K562 (cell line): ENCODE results near the gene LMO7. TPM values are rescaled to one million over a fixed set of nuclear protein-coding genes. Genes with fewer than 3 reads are reported as not detected.

Experiments
- ATAC-seq: fragments of 200-7000 bp; cut with Tn5 transposase; 3 replicates; pipeline ENCODE4 v1.9.1; 2020; ENCODE audit warnings: moderate library complexity
- BruUV-seq: library from RNA; stranded (reverse); fragments of 400-500 nt; replicated peaks from 2 replicates; lab custom pipeline; 2021; lab: Mats Ljungman, UMichigan
- CTCF ChIA-PET: fragments of 300-600 bp; formaldehyde crosslinking; extraction: SDS; loops from one replicate; lab custom pipeline; 2021; ENCODE audit warnings: low intra/inter-chr PET ratio; lab: Yijun Ruan, JAX
- POLR2A ChIA-PET: fragments of 300-600, 350-650 bp; sonication (Branson Sonifier 250); formaldehyde crosslinking; extraction: SDS; loops from one replicate; lab custom pipeline; 2021; ENCODE audit warnings: antibody characterized with exemption, inconsistent platforms; lab: Yijun Ruan, JAX
- DNase-seq, 4 experiments: peaks; one replicate each; pipeline versions ENCODE4 v3.0.0 to v3.0.0-alpha.2; 2011 to 2018; ENCODE audit warnings: low spot score in 3 of 4, mixed read lengths in 3 of 4; ENCODE audit errors: extremely low read depth in 1 of 4
- FAIRE-seq: peaks from 2 replicates; lab custom pipeline; 2011; peaks lifted over from hg19 to GRCh38; lab: Jason Lieb, UNC
- H2AFZ ChIP-seq: 2 replicates; pipeline ENCODE4 v1.6.0; 2011; ENCODE audit warnings: low read depth, low read length, control low read depth, inconsistent platforms
- H3K27ac ChIP-seq: fragments of 200-600 bp; 3 replicates; pipeline ENCODE4 v1.8.0; 2011; ENCODE audit warnings: low read depth, mild to moderate bottlenecking, control low read depth, inconsistent platforms, low read length, moderate library complexity, mixed read lengths; ENCODE audit errors: extremely low read depth
- H3K27me3 ChIP-seq, 2 experiments: fragments of 300-600 bp in 1 of 2; 2 replicates in 1 of 2; 3 replicates in 1 of 2; pipeline versions ENCODE4 v1.6.0 to v1.8.0; 2011; ENCODE audit warnings: inconsistent platforms in 2 of 2, low read length in 2 of 2, mild to moderate bottlenecking in 1 of 2, mixed read lengths in 1 of 2, moderate library complexity in 1 of 2; ENCODE audit not compliant: control insufficient read depth in 2 of 2, insufficient read depth in 2 of 2
- H3K36me3 ChIP-seq: fragments of 300-600 bp; 3 replicates; pipeline ENCODE4 v1.8.0; 2011; ENCODE audit warnings: mild to moderate bottlenecking, low read length, inconsistent platforms; ENCODE audit not compliant: control insufficient read depth, insufficient read depth
- H3K4me1 ChIP-seq, 2 experiments: fragments of 200-600 bp in 1 of 2; replicated peaks in 1 of 2; 2 replicates in 1 of 2; 3 replicates in 1 of 2; pipeline versions ENCODE4 v1.5.1 to v1.8.0; 2011; ENCODE audit warnings: inconsistent platforms in 2 of 2, low read length in 2 of 2, mild to moderate bottlenecking in 1 of 2, mixed read lengths in 1 of 2, moderate library complexity in 1 of 2; ENCODE audit not compliant: control insufficient read depth in 2 of 2, insufficient read depth in 2 of 2
- H3K4me2 ChIP-seq: 2 replicates; pipeline ENCODE4 v1.6.1; 2011; ENCODE audit warnings: low read length, control low read depth, inconsistent platforms, mixed read lengths; ENCODE audit not compliant: insufficient read depth
- H3K4me3 ChIP-seq: fragments of 200-600 bp; sonication (generic), shearing (Covaris generic); 2 replicates; pipeline ENCODE4 v1.5.1; 2016; ENCODE audit warnings: control low read depth, inconsistent platforms
- H3K79me2 ChIP-seq: fragments of 200-600 bp; 3 replicates; pipeline ENCODE4 v1.8.0; 2011; ENCODE audit warnings: low read length, inconsistent platforms; ENCODE audit not compliant: control insufficient read depth, insufficient read depth
- H3K9ac ChIP-seq, 2 experiments: 2 replicates each; pipeline versions ENCODE4 v1.6.0 to v1.6.1; 2011; ENCODE audit warnings: low read depth in 2 of 2, low read length in 2 of 2, control low read depth in 1 of 2, inconsistent platforms in 1 of 2, mild to moderate bottlenecking in 1 of 2, mixed read lengths in 1 of 2; ENCODE audit not compliant: insufficient read depth in 1 of 2
- H3K9me1 ChIP-seq: one replicate; pipeline ENCODE4 v1.6.0; 2011; ENCODE audit warnings: inconsistent platforms, mild to moderate bottlenecking, low read length, moderate library complexity; ENCODE audit not compliant: control insufficient read depth, insufficient read depth
- H3K9me3 ChIP-seq: replicated peaks from 2 replicates; pipeline ENCODE4 v1.5.1; 2011; ENCODE audit warnings: low read depth, low read length, inconsistent platforms; ENCODE audit not compliant: control insufficient read depth, insufficient read depth
- H4K20me1 ChIP-seq: replicated peaks from 2 replicates; pipeline ENCODE4 v1.6.1; 2011; ENCODE audit warnings: low read length, inconsistent platforms, mixed read lengths; ENCODE audit not compliant: control insufficient read depth, insufficient read depth
- E2F6 ChIP-seq, 2 experiments: IDR thresholded peaks; 2 replicates each; pipeline ENCODE4 v1.6.1; 2011; ENCODE audit warnings: borderline replicate concordance in 1 of 2, control low read depth in 1 of 2, low read depth in 1 of 2, low read length in 1 of 2, mild to moderate bottlenecking in 1 of 2, mixed read lengths in 1 of 2, moderate library complexity in 1 of 2; ENCODE audit not compliant: insufficient read depth in 1 of 2, insufficient read length in 1 of 2, poor library complexity in 1 of 2, severe bottlenecking in 1 of 2; ENCODE audit errors: extremely low read depth in 1 of 2
- EHMT2 ChIP-seq: fragments of 450-650 bp; IDR thresholded peaks from 2 replicates; pipeline ENCODE4 v1.6.1; 2018; ENCODE audit warnings: antibody characterized with exemption
- HDAC1 ChIP-seq, 2 experiments: fragments of 450-650 bp; IDR thresholded peaks; 2 replicates each; pipeline ENCODE4 v1.6.1; 2016 to 2017; ENCODE audit warnings: inconsistent platforms in 1 of 2, mild to moderate bottlenecking in 1 of 2, moderate library complexity in 1 of 2
- ID3 ChIP-seq, 2 experiments: fragments of 250-450 bp in 1 of 2; fragments of 450-650 bp in 1 of 2; sonication (Bioruptor Pico) in 1 of 2; IDR thresholded peaks; 2 replicates each; pipeline versions ENCODE4 v1.6.1 to v1.8.0; 2016 to 2021; ENCODE audit warnings: mild to moderate bottlenecking in 2 of 2, moderate library complexity in 2 of 2, missing compliant biosample characterization in 1 of 2, missing genetic modification characterization in 1 of 2
- PML ChIP-seq: IDR thresholded peaks from 2 replicates; pipeline ENCODE4 v1.6.1; 2012; ENCODE audit warnings: low read length, inconsistent platforms
- RBM14 ChIP-seq: fragments of 200-400 bp; formaldehyde crosslinking; IDR thresholded peaks from 2 replicates; pipeline ENCODE4 v1.6.1; 2018; ENCODE audit warnings: low read depth, mild to moderate bottlenecking, low read length, moderate library complexity, borderline replicate concordance; ENCODE audit not compliant: insufficient read depth
- RBM22 ChIP-seq: fragments of 200-400 bp; formaldehyde crosslinking; IDR thresholded peaks from 2 replicates; pipeline ENCODE4 v1.6.1; 2018; ENCODE audit warnings: low read length, low read depth; ENCODE audit not compliant: poor library complexity, severe bottlenecking
- RBM39 ChIP-seq: fragments of 200-400 bp; formaldehyde crosslinking; optimal IDR thresholded peaks from 2 replicates; pipeline ENCODE3; 2018; ENCODE audit warnings: low read depth, low read length
- SMARCA4 ChIP-seq: fragments of 450-650 bp; IDR thresholded peaks from 2 replicates; pipeline ENCODE4 v1.6.1; 2016
- WGBS: fragments of 100-300 bp; shearing (Covaris generic); methylation state at CpG from one replicate; pipeline ENCODE4 v1.1.6; 2016; ENCODE audit warnings: low coverage, mixed read lengths; ENCODE audit not compliant: insufficient coverage; ENCODE audit errors: missing lambda C conversion rate; 5-methylcytosine and 5-hydroxymethylcytosine counted together
- in situ Hi-C: fragments of 300-500 bp; cut with MboI; formaldehyde crosslinking; loops from 4 replicates; pipeline ENCODE4 v1.15.0; 2018; ENCODE audit warnings: inconsistent platforms, mixed read lengths
- intact Hi-C: fragments of 100-400 bp; cut with micrococcal nuclease; formaldehyde crosslinking; loops from 2 replicates; pipeline ENCODE4 v1.14.2; 2022
- polyA plus RNA-seq, 8 experiments: library from polyadenylated mRNA; depleted of rRNA in 4 of 8; stranded (reverse) in 5 of 8; unstranded in 3 of 8; fragments of >200 nt; fragmentation: Nextera tagmentation in 2 of 8; fragmentation: Illumina TruSeq in 1 of 8; extraction: Ambion mirVana in 2 of 8; extraction: Trizol in 1 of 8; gene quantifications; 2 replicates each; pipeline versions ENCODE4 v1.2.1 to v1.2.3, GENCODE V29; 2011 to 2014; ENCODE audit warnings: inconsistent platforms in 1 of 8, missing spikeins in 1 of 8
- total RNA-seq, 7 experiments: library from RNA; depleted of rRNA in 6 of 7; stranded (reverse); fragments of >200 nt in 6 of 7; fragmentation: Illumina TruSeq in 2 of 7; extraction: Trizol in 2 of 7; gene quantifications; 2 replicates each; pipeline versions ENCODE4 v1.2.1 to v1.2.3, GENCODE V29; 2011 to 2021; ENCODE audit warnings: low replicate concordance in 1 of 7
- TF ChIP-seq, protein P1 (sequence below): sonication (generic); formaldehyde crosslinking; IDR thresholded peaks from 2 replicates; pipeline ENCODE4 v1.8.1; 2023; ENCODE audit warnings: missing genetic modification reagents, mild to moderate bottlenecking, borderline replicate concordance
- TF ChIP-seq, protein P2 (sequence below), 2 experiments: fragments of 450-650 bp in 1 of 2; sonication (generic) in 1 of 2; formaldehyde crosslinking; conservative IDR thresholded peaks; 2 replicates each; pipeline versions ENCODE4 v1.4.0 to v1.8.1; 2020 to 2022; ENCODE audit warnings: mild to moderate bottlenecking in 1 of 2, missing genetic modification reagents in 1 of 2
- TF ChIP-seq, protein P3 (sequence below): fragments of 450-650 bp; conservative IDR thresholded peaks from 2 replicates; pipeline ENCODE4 v1.6.1; 2016; ENCODE audit warnings: missing genetic modification characterization, low read depth, mild to moderate bottlenecking, control low read depth, missing compliant biosample characterization

Gene LMO7
- total and polyA plus RNA-seq, 9 of the 15 experiments (the other 6 are each of a cell fraction or from before 2014, with no cell fraction given) = 0.42 to 4.3 (median 1.7) TPM

DNA sequence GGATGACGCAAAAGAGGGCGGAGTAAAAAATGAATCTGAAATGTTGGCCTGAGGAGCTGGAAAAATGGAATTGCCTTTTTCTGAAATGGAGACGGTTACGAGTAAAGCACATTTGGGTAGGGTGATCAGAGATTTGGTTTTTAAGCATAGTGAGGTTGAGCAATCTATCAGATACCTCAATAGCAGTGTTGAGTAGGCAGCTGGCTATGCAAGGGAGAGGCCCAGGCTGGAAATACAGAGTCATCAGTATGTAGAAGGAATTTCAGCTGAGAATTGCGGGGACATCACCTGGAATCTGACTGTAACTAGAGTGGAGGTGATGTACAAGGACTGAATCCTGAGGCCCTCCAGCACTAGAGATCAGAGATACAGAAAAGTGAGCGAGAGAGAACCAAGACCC, 224.8 kb downstream of the LMO7 start:
- intact Hi-C loops (no loop called here), in situ Hi-C loops (loop anchor here (25.0 kb wide), 1 partner anchor 1051 kb away; no protein-coding TSS in a partner anchor)
- H3K4me1 ChIP-seq = no peaks in the 10 kb centered on the region
- H3K27me3 ChIP-seq = no peaks in the 10 kb centered on the region
- no peaks in the 10 kb centered on the region for H3K36me3 ChIP-seq
- BruUV-seq = no TSS peak
- H3K27ac ChIP-seq = no peak overlapping the region
- H3K9me1 ChIP-seq = no peaks in the 10 kb centered on the region
- ATAC-seq = no peak
- no peak overlapping the region for H3K4me2 ChIP-seq
- no peak for DNase-seq
- 0% methylated on average over 5 of the region's 6 CpGs for WGBS
- no peaks in the 10 kb centered on the region for H3K79me2 ChIP-seq
- no peaks in the 10 kb centered on the region for H4K20me1 ChIP-seq
- no peak overlapping the region for H3K4me3 ChIP-seq
- no peak for FAIRE-seq
- CTCF ChIA-PET = no interaction called here
- H3K9ac ChIP-seq = no peak overlapping the region
- no peak overlapping the region for H2AFZ ChIP-seq
- POLR2A ChIA-PET = no interaction called here
- H3K9me3 ChIP-seq = no peaks in the 10 kb centered on the region
- TF ChIP-seq, protein P1, sequence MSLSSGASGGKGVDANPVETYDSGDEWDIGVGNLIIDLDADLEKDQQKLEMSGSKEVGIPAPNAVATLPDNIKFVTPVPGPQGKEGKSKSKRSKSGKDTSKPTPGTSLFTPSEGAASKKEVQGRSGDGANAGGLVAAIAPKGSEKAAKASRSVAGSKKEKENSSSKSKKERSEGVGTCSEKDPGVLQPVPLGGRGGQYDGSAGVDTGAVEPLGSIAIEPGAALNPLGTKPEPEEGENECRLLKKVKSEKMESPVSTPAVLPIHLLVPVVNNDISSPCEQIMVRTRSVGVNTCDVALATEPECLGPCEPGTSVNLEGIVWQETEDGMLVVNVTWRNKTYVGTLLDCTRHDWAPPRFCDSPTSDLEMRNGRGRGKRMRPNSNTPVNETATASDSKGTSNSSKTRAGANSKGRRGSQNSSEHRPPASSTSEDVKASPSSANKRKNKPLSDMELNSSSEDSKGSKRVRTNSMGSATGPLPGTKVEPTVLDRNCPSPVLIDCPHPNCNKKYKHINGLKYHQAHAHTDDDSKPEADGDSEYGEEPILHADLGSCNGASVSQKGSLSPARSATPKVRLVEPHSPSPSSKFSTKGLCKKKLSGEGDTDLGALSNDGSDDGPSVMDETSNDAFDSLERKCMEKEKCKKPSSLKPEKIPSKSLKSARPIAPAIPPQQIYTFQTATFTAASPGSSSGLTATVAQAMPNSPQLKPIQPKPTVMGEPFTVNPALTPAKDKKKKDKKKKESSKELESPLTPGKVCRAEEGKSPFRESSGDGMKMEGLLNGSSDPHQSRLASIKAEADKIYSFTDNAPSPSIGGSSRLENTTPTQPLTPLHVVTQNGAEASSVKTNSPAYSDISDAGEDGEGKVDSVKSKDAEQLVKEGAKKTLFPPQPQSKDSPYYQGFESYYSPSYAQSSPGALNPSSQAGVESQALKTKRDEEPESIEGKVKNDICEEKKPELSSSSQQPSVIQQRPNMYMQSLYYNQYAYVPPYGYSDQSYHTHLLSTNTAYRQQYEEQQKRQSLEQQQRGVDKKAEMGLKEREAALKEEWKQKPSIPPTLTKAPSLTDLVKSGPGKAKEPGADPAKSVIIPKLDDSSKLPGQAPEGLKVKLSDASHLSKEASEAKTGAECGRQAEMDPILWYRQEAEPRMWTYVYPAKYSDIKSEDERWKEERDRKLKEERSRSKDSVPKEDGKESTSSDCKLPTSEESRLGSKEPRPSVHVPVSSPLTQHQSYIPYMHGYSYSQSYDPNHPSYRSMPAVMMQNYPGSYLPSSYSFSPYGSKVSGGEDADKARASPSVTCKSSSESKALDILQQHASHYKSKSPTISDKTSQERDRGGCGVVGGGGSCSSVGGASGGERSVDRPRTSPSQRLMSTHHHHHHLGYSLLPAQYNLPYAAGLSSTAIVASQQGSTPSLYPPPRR = no peak
- TF ChIP-seq, protein P2, sequence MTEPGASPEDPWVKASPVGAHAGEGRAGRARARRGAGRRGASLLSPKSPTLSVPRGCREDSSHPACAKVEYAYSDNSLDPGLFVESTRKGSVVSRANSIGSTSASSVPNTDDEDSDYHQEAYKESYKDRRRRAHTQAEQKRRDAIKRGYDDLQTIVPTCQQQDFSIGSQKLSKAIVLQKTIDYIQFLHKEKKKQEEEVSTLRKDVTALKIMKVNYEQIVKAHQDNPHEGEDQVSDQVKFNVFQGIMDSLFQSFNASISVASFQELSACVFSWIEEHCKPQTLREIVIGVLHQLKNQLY (CRISPR knock-in tag; conservative IDR thresholded peaks at IDR 0.05) = no peak
- TF ChIP-seq PML = no peak
- no peak for TF ChIP-seq RBM22
- TF ChIP-seq EHMT2 = no peak
- no peak for TF ChIP-seq RBM14
- TF ChIP-seq HDAC1 (IDR thresholded peaks at IDR 0.05) = no peak
- no peak for TF ChIP-seq SMARCA4
- no peak for TF ChIP-seq ID3 (CRISPR knock-in tag; IDR thresholded peaks at IDR 0.05)
- no peak for TF ChIP-seq ID3 (tag; IDR thresholded peaks at IDR 0.05)
- no peak for TF ChIP-seq RBM39
- no peak for TF ChIP-seq E2F6 (IDR thresholded peaks at IDR 0.05; ENCODE audit: borderline replicate concordance in 1 of 2, extremely low read depth in 1 of 2, insufficient read depth in 1 of 2, insufficient read length in 1 of 2, low read depth in 1 of 2, low read length in 1 of 2, poor library complexity in 1 of 2, severe bottlenecking in 1 of 2)
- TF ChIP-seq, protein P3, sequence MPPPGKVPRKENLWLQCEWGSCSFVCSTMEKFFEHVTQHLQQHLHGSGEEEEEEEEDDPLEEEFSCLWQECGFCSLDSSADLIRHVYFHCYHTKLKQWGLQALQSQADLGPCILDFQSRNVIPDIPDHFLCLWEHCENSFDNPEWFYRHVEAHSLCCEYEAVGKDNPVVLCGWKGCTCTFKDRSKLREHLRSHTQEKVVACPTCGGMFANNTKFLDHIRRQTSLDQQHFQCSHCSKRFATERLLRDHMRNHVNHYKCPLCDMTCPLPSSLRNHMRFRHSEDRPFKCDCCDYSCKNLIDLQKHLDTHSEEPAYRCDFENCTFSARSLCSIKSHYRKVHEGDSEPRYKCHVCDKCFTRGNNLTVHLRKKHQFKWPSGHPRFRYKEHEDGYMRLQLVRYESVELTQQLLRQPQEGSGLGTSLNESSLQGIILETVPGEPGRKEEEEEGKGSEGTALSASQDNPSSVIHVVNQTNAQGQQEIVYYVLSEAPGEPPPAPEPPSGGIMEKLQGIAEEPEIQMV (tag) = no peak
